ENCODE data around the gene CDK14. TPM values are rescaled to one million over a fixed set of nuclear protein-coding genes. Genes with fewer than 3 reads are reported as not detected.

The CDK14 gene
- total RNA-seq, 4 donors from 2014 or later: 29.3 to 37.8 (median 33.0) TPM

DNA sequence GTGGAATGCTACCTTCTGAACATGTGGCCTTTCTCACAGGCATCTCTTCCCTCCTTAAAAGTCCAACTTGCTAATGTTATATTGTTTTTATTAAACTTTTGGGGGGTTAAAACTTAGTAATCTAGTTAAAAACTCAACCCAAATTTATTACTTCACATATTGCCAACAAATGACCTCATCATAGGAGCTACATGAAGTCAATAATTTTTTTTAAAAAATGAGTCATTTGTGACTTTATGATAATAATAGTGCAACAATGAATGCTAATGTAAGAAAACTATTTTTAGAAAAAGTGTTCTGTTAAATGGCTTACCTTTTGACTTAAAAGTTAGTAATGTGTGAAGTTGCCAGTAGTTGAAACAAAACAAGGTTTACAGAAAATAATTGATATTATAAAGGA is 342.2 kb downstream of the CDK14 start:
- Histone ChIP-seq H3K4me1 (no peaks in the 10 kb centered on the region), H3K27me3 (no peaks in the 10 kb centered on the region), H3K4me3 (replicated peaks in 1 of 3) (no peak overlapping the region), H3K9me3 (no peaks in the 10 kb centered on the region), H3K36me3 (no peaks in the 10 kb centered on the region), H3K27ac (no peak overlapping the region)
- DNase-seq: no peak
- TF ChIP-seq, protein P1, sequence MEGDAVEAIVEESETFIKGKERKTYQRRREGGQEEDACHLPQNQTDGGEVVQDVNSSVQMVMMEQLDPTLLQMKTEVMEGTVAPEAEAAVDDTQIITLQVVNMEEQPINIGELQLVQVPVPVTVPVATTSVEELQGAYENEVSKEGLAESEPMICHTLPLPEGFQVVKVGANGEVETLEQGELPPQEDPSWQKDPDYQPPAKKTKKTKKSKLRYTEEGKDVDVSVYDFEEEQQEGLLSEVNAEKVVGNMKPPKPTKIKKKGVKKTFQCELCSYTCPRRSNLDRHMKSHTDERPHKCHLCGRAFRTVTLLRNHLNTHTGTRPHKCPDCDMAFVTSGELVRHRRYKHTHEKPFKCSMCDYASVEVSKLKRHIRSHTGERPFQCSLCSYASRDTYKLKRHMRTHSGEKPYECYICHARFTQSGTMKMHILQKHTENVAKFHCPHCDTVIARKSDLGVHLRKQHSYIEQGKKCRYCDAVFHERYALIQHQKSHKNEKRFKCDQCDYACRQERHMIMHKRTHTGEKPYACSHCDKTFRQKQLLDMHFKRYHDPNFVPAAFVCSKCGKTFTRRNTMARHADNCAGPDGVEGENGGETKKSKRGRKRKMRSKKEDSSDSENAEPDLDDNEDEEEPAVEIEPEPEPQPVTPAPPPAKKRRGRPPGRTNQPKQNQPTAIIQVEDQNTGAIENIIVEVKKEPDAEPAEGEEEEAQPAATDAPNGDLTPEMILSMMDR (IDR thresholded peaks at IDR 0.05): no peak
- no peak for TF ChIP-seq POLR2A (IDR thresholded peaks at IDR 0.05)
- intact Hi-C loops (cut with DNase I): no loop called here

DNA sequence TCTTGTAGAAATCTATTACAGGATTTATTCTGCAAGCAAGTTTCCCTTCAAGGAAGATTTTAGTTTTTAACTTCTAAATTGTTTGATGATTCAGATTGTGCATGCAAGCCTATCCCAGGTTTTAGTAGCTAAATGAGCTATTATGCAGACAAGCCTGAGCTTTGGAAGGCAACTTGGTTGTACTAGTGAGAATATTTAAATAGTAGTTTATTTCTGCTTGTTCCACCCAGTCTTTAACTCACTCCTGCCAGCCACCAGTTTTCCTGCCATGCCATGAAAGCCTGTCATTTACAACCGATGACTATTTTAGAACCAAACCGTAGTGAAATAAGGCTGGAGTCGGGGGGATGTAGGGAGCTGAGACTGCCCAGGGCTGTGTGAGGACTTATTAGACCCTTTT is 343.5 kb downstream of the CDK14 start:
- H3K9me3 ChIP-seq: no peaks in the 10 kb centered on the region
- no peak for DNase-seq
- H3K27ac ChIP-seq: no peak overlapping the region
- H3K4me3 ChIP-seq (replicated peaks in 1 of 3): no peak overlapping the region
- intact Hi-C loops (cut with DNase I): no loop called here
- no peaks in the 10 kb centered on the region for H3K27me3 ChIP-seq
- WGBS, 2 donors: 91 to 93% methylated on average over 3 of the region's 3 CpGs
- H3K36me3 ChIP-seq: no peaks in the 10 kb centered on the region
- TF ChIP-seq POLR2A (IDR thresholded peaks at IDR 0.05): no peak
- TF ChIP-seq, protein P1 (IDR thresholded peaks at IDR 0.05): no peak
- no peaks in the 10 kb centered on the region for H3K4me1 ChIP-seq

DNA sequence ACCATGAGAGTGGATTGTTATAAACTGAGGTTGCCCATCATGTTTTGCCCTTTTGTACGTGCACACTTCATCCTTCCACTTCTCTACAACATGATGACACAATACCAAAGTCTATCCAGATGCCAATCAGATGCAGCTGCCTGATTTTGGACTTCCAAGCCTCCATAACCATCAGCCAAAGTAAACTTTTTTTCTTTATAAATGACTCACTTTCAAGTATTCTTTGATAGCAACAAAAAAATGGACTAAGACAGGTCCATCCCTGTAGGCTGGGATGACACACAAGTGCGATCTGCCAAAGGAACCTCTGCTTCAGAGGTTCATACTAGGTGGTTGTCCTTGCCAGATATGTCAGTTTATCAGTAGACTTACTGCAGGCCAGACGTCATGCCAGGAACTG is 347.9 kb downstream of the CDK14 start:
- TF ChIP-seq, protein P1 (IDR thresholded peaks at IDR 0.05): no peak
- TF ChIP-seq POLR2A (IDR thresholded peaks at IDR 0.05): no peak
- DNase-seq: no peak
- Histone ChIP-seq H3K36me3 (no peaks in the 10 kb centered on the region), H3K27me3 (no peaks in the 10 kb centered on the region), H3K9me3 (no peaks in the 10 kb centered on the region), H3K4me3 (replicated peaks in 1 of 3) (no peak overlapping the region), H3K4me1 (no peaks in the 10 kb centered on the region), H3K27ac (no peak overlapping the region)
- 89 to 93% methylated on average over 3 of the region's 3 CpGs for WGBS, 2 donors
- intact Hi-C loops (cut with DNase I): no loop called here

DNA sequence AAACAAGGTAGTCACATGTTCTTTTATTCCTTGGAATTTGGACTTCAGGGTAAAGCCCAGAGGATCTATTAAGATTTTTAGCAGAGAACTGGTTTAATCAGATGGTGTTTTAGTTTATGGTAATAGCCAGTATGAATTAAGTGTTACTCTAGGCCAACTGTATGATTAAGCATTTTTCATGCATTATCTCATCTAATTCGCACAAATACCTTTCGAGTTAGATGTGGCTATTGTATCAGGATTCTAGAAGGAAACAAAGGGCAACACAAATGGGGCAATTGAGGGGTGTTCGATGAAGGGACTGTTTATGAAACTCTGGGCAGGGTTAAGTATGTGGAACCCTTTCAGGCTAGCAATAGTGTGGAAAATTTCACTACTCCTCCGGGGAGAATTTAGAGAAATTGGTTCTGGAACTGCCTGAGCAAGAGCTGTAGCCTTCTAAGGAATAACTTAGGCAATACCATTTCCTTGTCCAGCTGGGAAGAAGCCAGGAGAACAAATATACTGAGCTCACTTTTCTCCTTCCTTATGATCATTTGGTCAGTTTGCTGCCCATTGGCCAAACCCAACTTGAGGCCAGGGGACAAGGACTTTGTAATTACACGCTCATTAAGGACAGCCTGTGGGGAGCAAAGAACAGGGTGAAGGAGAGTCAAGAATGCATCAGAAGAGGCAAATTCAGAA is 349.1 kb downstream of the CDK14 start:
- WGBS, 2 donors: 76 to 85% methylated on average over 5 of the region's 5 CpGs
- Histone ChIP-seq H3K9me3 (no peaks in the 10 kb centered on the region), H3K27me3 (no peaks in the 10 kb centered on the region), H3K27ac (no peak overlapping the region), H3K4me1 (no peaks in the 10 kb centered on the region), H3K36me3 (no peaks in the 10 kb centered on the region), H3K4me3 (replicated peaks in 1 of 3) (no peak overlapping the region)
- no peak for TF ChIP-seq POLR2A (IDR thresholded peaks at IDR 0.05)
- TF ChIP-seq, protein P1 (IDR thresholded peaks at IDR 0.05): no peak
- intact Hi-C loops (cut with DNase I): no loop called here
- no peak for DNase-seq

DNA sequence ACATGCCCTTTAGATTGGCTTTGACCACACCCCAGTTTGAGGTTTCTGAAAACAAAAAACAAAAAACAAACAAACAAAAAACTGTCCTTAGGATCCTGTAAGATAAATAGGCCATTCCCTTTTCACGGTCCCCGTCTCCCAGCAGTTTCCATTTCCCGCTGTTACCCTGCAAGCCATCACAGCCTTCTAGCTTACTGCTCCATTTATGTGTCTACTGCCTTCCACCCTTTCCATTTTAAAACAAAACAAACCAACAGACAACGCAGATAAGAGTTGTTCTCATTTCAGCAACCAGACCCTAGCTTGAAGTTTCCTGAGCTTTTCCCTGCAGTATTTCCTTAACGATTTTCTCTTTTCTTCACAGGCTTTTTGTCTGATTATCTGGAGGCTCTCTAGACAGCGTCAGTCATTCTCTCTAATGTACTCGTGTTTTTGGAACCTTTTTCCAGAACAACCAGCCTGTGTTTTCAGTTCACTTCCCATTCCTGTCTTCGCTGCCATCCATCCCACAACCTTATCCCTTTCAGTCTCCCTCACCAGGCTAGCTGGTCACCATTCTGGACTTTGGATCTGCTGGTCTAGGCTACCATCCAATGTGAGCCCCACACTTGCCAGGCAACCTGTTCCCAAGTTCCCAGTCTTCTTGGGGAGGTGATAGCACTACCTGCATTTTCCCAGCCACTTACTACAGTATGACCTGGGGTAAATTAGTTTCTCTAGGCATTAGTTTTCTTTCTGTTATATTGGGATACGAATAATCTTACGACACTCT is 350.8 kb downstream of the CDK14 start:
- Histone ChIP-seq H3K4me1 (no peaks in the 10 kb centered on the region), H3K4me3 (replicated peaks in 1 of 3) (no peak overlapping the region), H3K9me3 (no peaks in the 10 kb centered on the region), H3K36me3 (no peaks in the 10 kb centered on the region), H3K27me3 (no peaks in the 10 kb centered on the region), H3K27ac (no peak overlapping the region)
- TF ChIP-seq POLR2A (IDR thresholded peaks at IDR 0.05): no peak
- TF ChIP-seq, protein P1 (IDR thresholded peaks at IDR 0.05): no peak
- 72 to 76% methylated on average over 10 of the region's 10 CpGs for WGBS, 2 donors
- intact Hi-C loops (cut with DNase I): no loop called here
- no peak for DNase-seq
